ENCODE results near the gene ST14. TPM values are rescaled to one million over a fixed set of nuclear protein-coding genes. Genes with fewer than 3 reads are reported as not detected.

The ST14 gene
- total RNA-seq, 1 experiment from 2014 or later: 33.9 TPM

- TF ChIP-seq, protein P1, sequence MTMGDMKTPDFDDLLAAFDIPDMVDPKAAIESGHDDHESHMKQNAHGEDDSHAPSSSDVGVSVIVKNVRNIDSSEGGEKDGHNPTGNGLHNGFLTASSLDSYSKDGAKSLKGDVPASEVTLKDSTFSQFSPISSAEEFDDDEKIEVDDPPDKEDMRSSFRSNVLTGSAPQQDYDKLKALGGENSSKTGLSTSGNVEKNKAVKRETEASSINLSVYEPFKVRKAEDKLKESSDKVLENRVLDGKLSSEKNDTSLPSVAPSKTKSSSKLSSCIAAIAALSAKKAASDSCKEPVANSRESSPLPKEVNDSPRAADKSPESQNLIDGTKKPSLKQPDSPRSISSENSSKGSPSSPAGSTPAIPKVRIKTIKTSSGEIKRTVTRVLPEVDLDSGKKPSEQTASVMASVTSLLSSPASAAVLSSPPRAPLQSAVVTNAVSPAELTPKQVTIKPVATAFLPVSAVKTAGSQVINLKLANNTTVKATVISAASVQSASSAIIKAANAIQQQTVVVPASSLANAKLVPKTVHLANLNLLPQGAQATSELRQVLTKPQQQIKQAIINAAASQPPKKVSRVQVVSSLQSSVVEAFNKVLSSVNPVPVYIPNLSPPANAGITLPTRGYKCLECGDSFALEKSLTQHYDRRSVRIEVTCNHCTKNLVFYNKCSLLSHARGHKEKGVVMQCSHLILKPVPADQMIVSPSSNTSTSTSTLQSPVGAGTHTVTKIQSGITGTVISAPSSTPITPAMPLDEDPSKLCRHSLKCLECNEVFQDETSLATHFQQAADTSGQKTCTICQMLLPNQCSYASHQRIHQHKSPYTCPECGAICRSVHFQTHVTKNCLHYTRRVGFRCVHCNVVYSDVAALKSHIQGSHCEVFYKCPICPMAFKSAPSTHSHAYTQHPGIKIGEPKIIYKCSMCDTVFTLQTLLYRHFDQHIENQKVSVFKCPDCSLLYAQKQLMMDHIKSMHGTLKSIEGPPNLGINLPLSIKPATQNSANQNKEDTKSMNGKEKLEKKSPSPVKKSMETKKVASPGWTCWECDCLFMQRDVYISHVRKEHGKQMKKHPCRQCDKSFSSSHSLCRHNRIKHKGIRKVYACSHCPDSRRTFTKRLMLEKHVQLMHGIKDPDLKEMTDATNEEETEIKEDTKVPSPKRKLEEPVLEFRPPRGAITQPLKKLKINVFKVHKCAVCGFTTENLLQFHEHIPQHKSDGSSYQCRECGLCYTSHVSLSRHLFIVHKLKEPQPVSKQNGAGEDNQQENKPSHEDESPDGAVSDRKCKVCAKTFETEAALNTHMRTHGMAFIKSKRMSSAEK (CRISPR knock-in tag; IDR thresholded peaks at IDR 0.05; ENCODE audit: borderline replicate concordance): no peak
- TF ChIP-seq KAT7 (CRISPR knock-in tag; IDR thresholded peaks at IDR 0.05; ENCODE audit: borderline replicate concordance): no peak
- no peak for TF ChIP-seq SOX15 (CRISPR knock-in tag; IDR thresholded peaks at IDR 0.05)
- TF ChIP-seq AR (CRISPR knock-in tag; IDR thresholded peaks at IDR 0.05): no peak; the same call in 1 of the 2 replicates
- no peak for TF ChIP-seq NR3C1 (CRISPR knock-in tag; conservative IDR thresholded peaks at IDR 0.05; ENCODE audit: low read depth)
- TF ChIP-seq OVOL2 (CRISPR knock-in tag; IDR thresholded peaks at IDR 0.05; ENCODE audit: borderline replicate concordance): no peak
- peak; percentile 78; the same call in 1 of the 2 replicates for TF ChIP-seq ETV6 (CRISPR knock-in tag; IDR thresholded peaks at IDR 0.05)
- no peak for TF ChIP-seq ZNF512 (CRISPR knock-in tag; IDR thresholded peaks at IDR 0.05; ENCODE audit: borderline replicate concordance)
- TF ChIP-seq, protein P2, sequence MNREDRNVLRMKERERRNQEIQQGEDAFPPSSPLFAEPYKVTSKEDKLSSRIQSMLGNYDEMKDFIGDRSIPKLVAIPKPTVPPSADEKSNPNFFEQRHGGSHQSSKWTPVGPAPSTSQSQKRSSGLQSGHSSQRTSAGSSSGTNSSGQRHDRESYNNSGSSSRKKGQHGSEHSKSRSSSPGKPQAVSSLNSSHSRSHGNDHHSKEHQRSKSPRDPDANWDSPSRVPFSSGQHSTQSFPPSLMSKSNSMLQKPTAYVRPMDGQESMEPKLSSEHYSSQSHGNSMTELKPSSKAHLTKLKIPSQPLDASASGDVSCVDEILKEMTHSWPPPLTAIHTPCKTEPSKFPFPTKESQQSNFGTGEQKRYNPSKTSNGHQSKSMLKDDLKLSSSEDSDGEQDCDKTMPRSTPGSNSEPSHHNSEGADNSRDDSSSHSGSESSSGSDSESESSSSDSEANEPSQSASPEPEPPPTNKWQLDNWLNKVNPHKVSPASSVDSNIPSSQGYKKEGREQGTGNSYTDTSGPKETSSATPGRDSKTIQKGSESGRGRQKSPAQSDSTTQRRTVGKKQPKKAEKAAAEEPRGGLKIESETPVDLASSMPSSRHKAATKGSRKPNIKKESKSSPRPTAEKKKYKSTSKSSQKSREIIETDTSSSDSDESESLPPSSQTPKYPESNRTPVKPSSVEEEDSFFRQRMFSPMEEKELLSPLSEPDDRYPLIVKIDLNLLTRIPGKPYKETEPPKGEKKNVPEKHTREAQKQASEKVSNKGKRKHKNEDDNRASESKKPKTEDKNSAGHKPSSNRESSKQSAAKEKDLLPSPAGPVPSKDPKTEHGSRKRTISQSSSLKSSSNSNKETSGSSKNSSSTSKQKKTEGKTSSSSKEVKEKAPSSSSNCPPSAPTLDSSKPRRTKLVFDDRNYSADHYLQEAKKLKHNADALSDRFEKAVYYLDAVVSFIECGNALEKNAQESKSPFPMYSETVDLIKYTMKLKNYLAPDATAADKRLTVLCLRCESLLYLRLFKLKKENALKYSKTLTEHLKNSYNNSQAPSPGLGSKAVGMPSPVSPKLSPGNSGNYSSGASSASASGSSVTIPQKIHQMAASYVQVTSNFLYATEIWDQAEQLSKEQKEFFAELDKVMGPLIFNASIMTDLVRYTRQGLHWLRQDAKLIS (CRISPR knock-in tag; IDR thresholded peaks at IDR 0.05; ENCODE audit: borderline replicate concordance): no peak
- TF ChIP-seq, protein P3, sequence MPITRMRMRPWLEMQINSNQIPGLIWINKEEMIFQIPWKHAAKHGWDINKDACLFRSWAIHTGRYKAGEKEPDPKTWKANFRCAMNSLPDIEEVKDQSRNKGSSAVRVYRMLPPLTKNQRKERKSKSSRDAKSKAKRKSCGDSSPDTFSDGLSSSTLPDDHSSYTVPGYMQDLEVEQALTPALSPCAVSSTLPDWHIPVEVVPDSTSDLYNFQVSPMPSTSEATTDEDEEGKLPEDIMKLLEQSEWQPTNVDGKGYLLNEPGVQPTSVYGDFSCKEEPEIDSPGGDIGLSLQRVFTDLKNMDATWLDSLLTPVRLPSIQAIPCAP (CRISPR knock-in tag; IDR thresholded peaks at IDR 0.05): no peak
- TF ChIP-seq, protein P4, sequence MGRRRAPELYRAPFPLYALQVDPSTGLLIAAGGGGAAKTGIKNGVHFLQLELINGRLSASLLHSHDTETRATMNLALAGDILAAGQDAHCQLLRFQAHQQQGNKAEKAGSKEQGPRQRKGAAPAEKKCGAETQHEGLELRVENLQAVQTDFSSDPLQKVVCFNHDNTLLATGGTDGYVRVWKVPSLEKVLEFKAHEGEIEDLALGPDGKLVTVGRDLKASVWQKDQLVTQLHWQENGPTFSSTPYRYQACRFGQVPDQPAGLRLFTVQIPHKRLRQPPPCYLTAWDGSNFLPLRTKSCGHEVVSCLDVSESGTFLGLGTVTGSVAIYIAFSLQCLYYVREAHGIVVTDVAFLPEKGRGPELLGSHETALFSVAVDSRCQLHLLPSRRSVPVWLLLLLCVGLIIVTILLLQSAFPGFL (CRISPR knock-in tag; IDR thresholded peaks at IDR 0.05; ENCODE audit: borderline replicate concordance): no peak
- no peak for TF ChIP-seq CREB1 (CRISPR knock-in tag; IDR thresholded peaks at IDR 0.05)
- TF ChIP-seq NFATC4 (CRISPR knock-in tag; IDR thresholded peaks at IDR 0.05): no peak
- no peak for TF ChIP-seq EMX1 (CRISPR knock-in tag; IDR thresholded peaks at IDR 0.05)
- no peak for TF ChIP-seq GTF2I (CRISPR knock-in tag; conservative IDR thresholded peaks at IDR 0.05)
- peak; percentile 88 for TF ChIP-seq MAX (CRISPR knock-in tag; IDR thresholded peaks at IDR 0.05)
- TF ChIP-seq ZNF232 (CRISPR knock-in tag; IDR thresholded peaks at IDR 0.05): 0 out of 2 replicates have a peak, but pooled peaks have one; percentile 60
Measured at GRCh38 chr11:130145975-130146776, 13.4 kb upstream of the ST14 start (continued).
